GM10847 (cell line): ENCODE results near the gene FAM234A.

Source experiments
- POLR2A ChIP-seq: IDR thresholded peaks from 2 replicates; pipeline ENCODE4 v1.6.1; 2011; ENCODE audit not compliant: insufficient read length; ENCODE audit errors: extremely low read depth

Gene FAM234A

GRCh38 chr16:273547-274421, 39.2 kb downstream of the FAM234A start:
- no peak for TF ChIP-seq POLR2A

GRCh38 chr16:275041-275641, 40.5 kb downstream of the FAM234A start:
- TF ChIP-seq POLR2A, result no peak

GRCh38 chr16:275786-276232, 41.2 kb downstream of the FAM234A start, which contains the start of gene RGS11:
RGS11 (minus strand) TSS chr16:275944; CDS start chr16:275911, 33 bp downstream.
- TF ChIP-seq POLR2A, result no peak

DNA sequence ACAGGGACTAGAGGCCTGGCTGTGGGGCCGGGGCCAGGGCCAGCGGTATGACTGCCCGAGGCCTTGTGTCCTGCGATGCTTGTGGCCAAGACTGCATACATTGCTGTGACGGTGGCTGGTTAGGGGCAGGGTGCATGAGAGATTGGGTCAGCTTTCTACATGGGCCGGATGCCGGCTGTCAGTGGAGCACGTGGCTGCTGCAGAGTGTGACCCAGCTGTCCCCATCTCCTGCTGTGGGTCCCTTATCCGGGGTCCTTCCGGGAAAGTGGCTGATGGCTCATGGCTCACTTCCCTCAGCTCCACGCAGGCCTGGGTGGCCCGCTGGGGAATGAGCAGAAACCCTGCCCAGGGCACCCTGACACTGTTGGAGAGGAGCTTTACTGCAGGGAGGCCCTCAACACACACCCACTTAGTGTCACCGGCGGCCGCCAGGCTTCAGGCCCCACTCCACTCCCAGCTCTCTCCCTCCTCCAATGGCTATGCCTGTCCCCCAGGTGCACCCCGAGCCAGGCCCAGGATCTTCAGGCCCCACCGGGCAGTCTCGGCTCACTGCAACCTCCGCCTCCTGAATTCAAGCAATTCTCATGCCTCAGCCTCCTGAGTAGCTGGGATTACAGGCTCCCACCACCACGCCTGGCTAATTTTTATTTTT, 41.9 kb downstream of the FAM234A start:
- TF ChIP-seq POLR2A, result no peak

GRCh38 chr16:278863-279366, 44.3 kb downstream of the FAM234A start:
- TF ChIP-seq POLR2A, result no peak

DNA sequence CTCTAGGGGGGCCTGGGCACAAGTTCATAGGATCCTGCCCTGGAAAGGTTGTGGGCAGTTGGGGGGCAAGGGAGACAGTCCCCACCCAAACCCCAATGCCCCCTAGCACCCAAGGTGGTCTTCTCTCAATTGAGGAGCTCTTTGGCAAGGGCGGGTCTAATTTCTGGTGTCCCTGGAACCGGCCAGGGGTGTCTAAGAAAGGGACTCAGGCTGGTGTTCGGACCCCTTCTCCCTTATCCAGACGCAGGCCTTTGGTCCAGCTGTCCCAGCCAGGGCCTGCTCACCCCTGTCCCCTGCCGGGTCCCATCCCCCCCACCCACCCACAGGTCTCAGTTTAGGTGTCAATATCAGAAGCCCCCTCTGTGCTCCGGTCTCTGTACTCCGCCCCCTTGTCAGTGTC, 44.9 kb downstream of the FAM234A start:
- no peak for TF ChIP-seq POLR2A

- no peak for TF ChIP-seq POLR2A
Measured at GRCh38 chr16:280005-280460, 45.4 kb downstream of the FAM234A start.

DNA sequence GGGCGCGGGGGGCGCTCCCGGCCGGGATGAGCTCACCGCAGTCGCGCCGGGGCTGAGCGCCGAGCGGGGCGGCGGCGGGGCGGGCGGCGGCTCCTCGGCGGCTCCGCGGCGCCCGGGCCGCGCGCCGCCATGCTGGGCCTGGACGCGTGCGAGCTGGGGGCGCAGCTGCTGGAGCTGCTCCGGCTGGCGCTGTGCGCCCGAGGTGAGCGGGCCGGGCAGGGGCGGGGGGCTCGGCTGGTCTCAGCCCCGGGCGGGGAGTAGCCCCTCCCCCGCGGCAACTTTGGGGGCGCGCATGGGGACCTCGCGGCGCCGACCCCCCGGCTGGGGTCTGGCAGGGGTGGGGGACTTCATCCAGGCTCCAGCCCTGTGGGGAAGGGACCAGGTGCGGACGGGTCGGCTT, 45.9 kb downstream of the FAM234A start, which contains the start of gene ARHGDIG:
Gene ARHGDIG (plus strand): TSS at position 40 of the 400 bp plus-strand sequence. CDS start 90 bp downstream, at position 130.
- no peak for TF ChIP-seq POLR2A

DNA sequence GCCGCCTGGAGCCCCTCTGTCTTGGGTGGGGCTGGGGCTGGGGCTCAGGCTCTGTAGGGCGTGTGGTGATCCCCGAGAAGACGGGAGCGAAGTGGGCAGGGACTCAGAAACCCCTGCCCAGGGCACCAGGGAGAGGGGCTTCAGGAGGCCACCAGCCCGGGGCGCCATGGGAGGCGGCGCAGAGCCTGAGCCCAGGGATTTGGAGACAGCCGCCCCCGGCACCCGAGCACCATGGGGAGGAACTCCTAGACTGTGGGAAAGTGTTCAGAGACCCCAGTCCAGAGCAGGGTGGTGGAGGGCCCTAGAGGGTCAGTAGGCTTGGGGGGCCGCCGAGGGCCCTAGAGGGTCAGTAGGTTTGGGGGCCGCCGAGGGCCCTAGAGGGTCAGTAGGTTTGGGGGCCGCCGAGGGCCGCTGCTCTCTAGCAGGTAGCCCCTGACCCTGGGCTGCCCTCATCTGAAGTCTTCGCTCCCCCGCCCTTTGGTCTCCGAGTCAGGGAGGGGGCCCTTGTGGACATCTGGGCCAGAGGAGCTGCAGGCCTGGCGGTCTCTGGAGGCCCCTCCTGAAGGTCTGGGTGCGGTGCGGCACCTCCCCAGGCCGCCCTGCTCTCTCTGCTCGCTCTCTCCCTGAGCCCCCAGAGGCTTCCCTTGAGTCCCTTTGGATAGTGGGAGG, 46.5 kb downstream of the FAM234A start:
- no peak for TF ChIP-seq POLR2A

- no peak for TF ChIP-seq POLR2A
Measured at GRCh38 chr16:281660-282255, 47.1 kb downstream of the FAM234A start.

- no peak for TF ChIP-seq POLR2A
Measured at GRCh38 chr16:282491-282890, 47.9 kb downstream of the FAM234A start.

GRCh38 chr16:283033-283805, 48.6 kb downstream of the FAM234A start, which contains the start of gene PDIA2:
PDIA2 (plus strand) TSS chr16:283164; CDS start chr16:283170, 6 bp downstream.
- TF ChIP-seq POLR2A, result no peak

GRCh38 chr16:284204-285120, 49.8 kb downstream of the FAM234A start:
- TF ChIP-seq POLR2A, result no peak
